ENCODE measurements around the gene SESN3. TPM values are rescaled to one million over a fixed set of nuclear protein-coding genes. Genes with fewer than 3 reads are reported as not detected.

The SESN3 gene
- total RNA-seq, 1 donor from 2014 or later = 47.3 TPM

- intact Hi-C loops (cut with micrococcal nuclease) = no loop called here
These were observed 96.5 kb downstream of the SESN3 start for GRCh38 chr11:95134491-95134890.

- intact Hi-C loops (cut with micrococcal nuclease) = no loop called here
These were observed 98.0 kb downstream of the SESN3 start for GRCh38 chr11:95132956-95133355.

GRCh38 chr11:95128602-95129001, 102.4 kb downstream of the SESN3 start:
- intact Hi-C loops (cut with micrococcal nuclease) = no loop called here

- intact Hi-C loops (cut with micrococcal nuclease) = no loop called here
These were observed 107.4 kb downstream of the SESN3 start for GRCh38 chr11:95123556-95123955.

- intact Hi-C loops (cut with micrococcal nuclease) = no loop called here
These were observed 109.3 kb downstream of the SESN3 start for GRCh38 chr11:95121698-95122097.

GRCh38 chr11:95119361-95120060, 111.5 kb downstream of the SESN3 start:
- intact Hi-C loops (cut with micrococcal nuclease) = no loop called here

GRCh38 chr11:95115597-95115996, 115.4 kb downstream of the SESN3 start:
- intact Hi-C loops (cut with micrococcal nuclease) = loop anchor here (2.0 kb wide), 1 partner anchor 23 kb away; no protein-coding TSS in a partner anchor

Other genes with a start within 250 kb of the SESN3 start
- gene KDM4E, start 205.9 kb downstream of the SESN3 start, total RNA-seq = not detected in 2 replicates
- not detected in 2 replicates for gene KDM4F, start 181.8 kb downstream of the SESN3 start, total RNA-seq
- gene SRSF8, start 164.3 kb downstream of the SESN3 start, total RNA-seq = 41.3 and 41.6 TPM in 2 replicates
- gene ENDOD1, start 141.4 kb downstream of the SESN3 start, total RNA-seq = 21.9 and 22.4 TPM in 2 replicates